ENCODE measurements around the gene NUDT22. TPM values are rescaled to one million over a fixed set of nuclear protein-coding genes. Genes with fewer than 3 reads are reported as not detected.

NUDT22 gene
- total RNA-seq, 1 donor, result 39.0 TPM

DNA sequence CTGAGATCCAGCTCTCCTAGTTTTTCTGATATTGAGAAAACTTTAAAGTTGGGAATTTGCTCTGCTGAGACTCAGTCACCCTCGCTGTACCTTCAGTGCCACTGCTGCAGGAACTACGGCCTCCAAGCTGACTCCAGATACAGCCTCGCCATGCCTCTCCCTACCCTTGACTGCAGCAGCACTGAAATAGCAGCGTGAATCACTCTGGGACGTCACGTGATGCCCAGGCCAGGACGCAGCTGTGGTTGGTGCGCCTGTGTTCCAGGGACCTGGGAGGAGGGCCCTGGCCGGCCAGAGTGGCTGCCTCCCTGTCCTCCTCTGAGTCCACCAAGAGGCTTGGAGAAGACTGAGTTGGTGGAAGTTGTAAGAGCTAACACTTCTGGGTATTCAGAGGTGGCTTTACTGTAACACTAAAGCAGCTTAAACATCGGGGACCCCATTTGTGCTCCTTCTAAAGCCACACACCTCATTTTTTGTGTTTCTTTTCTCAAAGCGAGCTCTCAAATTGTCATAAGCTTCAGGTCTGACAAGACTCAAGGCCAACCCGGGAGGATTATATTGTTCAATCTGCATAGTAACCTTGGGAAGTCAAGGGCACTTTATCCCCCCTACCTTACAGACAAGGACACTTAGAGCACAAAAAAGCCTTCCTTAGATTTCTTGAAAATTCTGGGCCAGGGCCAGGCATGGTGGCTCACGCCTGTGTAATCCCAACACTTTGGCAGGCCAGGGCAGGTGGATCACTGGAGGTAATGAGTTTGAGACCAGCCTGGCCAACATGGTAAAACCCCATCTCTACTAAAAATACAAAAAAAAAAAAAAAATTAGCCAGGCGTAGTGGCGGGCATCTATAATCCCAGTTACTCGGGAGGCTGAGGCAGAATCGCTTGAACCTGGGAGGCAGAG lies 44.3 kb upstream of the NUDT22 start:
- TF ChIP-seq, protein P1, sequence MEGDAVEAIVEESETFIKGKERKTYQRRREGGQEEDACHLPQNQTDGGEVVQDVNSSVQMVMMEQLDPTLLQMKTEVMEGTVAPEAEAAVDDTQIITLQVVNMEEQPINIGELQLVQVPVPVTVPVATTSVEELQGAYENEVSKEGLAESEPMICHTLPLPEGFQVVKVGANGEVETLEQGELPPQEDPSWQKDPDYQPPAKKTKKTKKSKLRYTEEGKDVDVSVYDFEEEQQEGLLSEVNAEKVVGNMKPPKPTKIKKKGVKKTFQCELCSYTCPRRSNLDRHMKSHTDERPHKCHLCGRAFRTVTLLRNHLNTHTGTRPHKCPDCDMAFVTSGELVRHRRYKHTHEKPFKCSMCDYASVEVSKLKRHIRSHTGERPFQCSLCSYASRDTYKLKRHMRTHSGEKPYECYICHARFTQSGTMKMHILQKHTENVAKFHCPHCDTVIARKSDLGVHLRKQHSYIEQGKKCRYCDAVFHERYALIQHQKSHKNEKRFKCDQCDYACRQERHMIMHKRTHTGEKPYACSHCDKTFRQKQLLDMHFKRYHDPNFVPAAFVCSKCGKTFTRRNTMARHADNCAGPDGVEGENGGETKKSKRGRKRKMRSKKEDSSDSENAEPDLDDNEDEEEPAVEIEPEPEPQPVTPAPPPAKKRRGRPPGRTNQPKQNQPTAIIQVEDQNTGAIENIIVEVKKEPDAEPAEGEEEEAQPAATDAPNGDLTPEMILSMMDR (IDR thresholded peaks at IDR 0.05; ENCODE audit: insufficient read depth, low read length), result no peak
- DNase-seq (ENCODE audit: low read depth), result peak; percentile 91
- peak overlapping the region; percentile 50 for H3K4me3 ChIP-seq (ENCODE audit: low read depth, low read length)

DNA sequence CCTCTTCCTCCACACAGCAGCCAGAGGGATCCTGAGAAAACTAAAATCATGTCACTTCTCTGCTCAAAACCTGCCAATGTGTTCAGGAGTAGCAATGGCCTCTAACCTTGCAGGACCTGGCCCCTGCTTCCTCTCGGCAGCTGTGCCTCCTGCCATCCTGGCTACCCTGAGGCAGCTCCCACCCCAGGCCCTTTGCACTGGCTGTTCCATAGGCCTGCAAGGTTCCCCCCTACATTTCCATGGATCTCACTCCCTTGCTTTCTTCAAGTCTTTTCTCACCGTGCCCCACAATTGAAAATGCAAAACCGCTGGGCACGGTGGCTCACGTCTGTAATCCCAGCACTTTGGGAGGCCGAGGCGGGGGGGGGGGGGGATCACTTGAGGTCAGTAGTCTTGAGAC lies 42.2 kb upstream of the NUDT22 start:
- TF ChIP-seq, protein P1 (IDR thresholded peaks at IDR 0.05; ENCODE audit: insufficient read depth, low read length), result no peak
- no peak for DNase-seq (ENCODE audit: low read depth)
- peak overlapping the region; percentile 14 for H3K4me3 ChIP-seq (ENCODE audit: low read depth, low read length)

DNA sequence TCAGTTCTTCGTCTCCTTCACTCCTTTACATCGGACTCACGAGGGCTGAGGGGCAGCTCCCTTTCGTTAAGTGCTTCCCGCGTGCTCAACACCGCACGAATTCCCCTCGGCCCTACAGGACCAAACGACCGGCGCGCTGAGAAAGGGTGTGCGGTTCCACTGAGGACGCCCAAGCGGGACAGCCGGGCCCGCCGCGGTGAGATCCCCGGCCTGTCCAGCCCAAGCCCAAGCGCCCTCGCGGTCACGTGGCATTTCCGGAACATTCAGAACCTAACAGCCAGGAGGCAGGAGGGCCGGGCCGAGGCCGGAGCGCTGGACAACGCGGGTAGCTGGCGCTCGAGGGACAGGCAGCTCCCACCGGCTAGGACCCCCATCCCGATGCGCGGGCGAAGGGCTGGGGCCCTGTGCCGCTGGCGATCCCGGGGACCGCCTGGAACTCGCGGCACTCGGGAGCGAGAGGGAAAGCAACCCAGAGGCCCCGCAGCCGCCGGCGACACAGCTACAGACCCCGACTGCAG lies 40.8 kb upstream of the NUDT22 start:
- peak overlapping the region; percentile 81 for H3K4me3 ChIP-seq (ENCODE audit: low read depth, low read length)
- TF ChIP-seq, protein P1 (IDR thresholded peaks at IDR 0.05; ENCODE audit: insufficient read depth, low read length), result peak; percentile 59
- peak; percentile 87 for DNase-seq (ENCODE audit: low read depth)

DNA sequence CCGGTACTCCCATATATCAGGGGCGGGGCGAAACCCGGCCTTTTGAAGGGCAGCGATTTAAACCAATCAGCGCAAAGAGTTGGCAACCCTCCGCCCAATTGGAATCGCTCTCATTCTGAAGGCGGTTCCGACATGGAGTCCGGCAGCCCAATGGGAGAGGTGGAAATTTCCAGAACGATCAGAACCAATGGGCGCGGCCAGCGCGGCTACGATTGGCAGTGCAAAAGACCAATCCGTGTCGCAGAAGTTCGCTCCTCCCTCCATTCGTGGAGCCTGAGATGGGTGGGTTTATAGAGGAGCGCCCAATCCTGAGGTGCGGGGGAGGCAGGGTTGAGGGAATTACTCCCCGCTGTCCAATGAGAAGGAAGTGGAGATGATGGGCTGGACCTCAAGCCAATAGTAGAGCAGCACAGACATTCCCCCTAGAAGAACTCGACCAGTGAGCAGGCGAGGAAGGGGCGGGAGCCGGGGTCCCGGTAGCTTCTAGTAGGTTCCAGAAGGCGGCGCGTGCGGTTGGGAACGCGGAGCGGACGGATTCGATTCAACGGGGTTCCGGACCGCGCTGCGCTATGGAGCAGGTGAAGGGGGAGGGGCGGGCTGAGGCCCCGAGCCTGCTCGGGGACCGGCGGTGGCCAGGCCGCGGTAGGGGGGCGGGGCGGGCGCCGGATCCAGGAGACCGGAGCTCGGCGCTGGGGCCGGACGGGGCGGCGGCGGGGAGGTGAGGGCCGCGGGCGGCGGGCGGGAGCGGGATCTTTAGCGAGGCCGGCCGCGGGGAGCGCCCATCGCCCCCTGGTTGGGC lies 40.2 kb upstream of the NUDT22 start, which contains the start of gene STIP1:
STIP1 (plus strand) TSS at position 479 of the 799 bp plus-strand sequence; CDS start at position 570, 91 bp downstream.
- TF ChIP-seq, protein P1 (IDR thresholded peaks at IDR 0.05; ENCODE audit: insufficient read depth, low read length), result peak; percentile 66
- DNase-seq (ENCODE audit: low read depth), result peak; percentile 100
- H3K4me3 ChIP-seq (ENCODE audit: low read depth, low read length), result peak within 1 kb of the TSS; percentile 81

DNA sequence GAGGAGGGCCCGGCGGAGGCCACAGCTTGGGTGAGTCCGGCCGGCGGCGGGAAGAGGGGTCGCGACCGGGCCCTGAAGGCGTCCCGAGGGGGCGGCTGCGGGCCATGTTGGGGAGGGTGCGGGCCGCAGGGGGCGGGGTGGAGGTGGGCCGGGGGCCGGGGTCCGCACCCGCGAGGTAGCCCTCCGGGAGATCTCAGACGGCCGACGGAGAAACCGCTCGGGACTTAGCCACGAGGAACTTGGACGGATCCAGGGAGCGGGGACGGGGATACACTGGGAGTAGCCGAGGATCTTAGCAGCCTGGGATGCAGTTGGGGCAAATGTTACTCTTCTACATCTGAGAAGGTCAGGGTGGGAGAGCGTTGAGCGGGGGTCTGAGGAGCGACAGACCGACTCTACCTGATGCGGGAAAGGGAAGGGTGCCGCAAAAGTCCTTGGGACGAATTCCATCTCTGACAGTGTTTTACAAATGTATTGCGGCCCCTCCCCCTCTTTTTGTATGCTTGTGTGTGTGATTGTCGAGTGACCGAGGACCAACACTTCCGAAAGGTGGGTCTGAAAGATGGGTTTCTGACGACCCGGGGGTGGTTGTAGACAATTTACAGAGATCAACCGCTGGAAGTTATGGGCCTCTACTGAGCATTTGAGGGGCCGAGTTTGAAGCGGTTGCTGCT lies 39.4 kb upstream of the NUDT22 start:
- TF ChIP-seq, protein P1 (IDR thresholded peaks at IDR 0.05; ENCODE audit: insufficient read depth, low read length), result no peak
- peak; percentile 15 for DNase-seq (ENCODE audit: low read depth)
- no peak overlapping the region for H3K4me3 ChIP-seq (ENCODE audit: low read depth, low read length)

DNA sequence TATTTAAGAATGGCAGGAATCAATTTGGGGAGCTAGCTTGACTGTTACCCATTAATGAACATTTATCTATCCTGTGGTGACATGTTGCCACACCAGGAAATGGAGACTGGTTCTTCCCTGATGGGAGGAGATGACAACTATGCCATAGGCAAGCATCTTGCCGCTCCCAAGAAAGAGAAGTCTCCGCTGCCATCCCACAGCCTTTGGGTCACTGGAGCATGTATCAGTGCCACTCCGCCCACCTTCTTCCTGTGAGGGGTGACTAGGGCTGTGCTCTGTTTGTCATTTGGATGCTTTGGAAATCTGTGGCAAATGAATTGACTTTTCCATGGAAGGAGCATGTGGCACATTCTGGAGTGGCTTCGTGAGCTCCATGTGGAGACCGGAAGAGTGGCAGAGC lies 33.6 kb upstream of the NUDT22 start:
- H3K4me3 ChIP-seq (ENCODE audit: low read depth, low read length), result no peak overlapping the region
- DNase-seq (ENCODE audit: low read depth), result no peak
- TF ChIP-seq, protein P1 (IDR thresholded peaks at IDR 0.05; ENCODE audit: insufficient read depth, low read length), result no peak
